WERI-Rb-1 (cell line): Measurements from ENCODE around the gene SPSB1.

Experiments used
- DNase-seq: peaks from one replicate; pipeline ENCODE4 v3.0.0-alpha.2; 2020
- H3K27ac ChIP-seq: fragments of 250-450 bp; sonication (Bioruptor Pico); 2 replicates; pipeline ENCODE4 v1.5.1; 2020; ENCODE audit warnings: mild to moderate bottlenecking, moderate library complexity
- H3K27me3 ChIP-seq: fragments of 250-450 bp; sonication (Bioruptor Pico); 2 replicates; pipeline ENCODE4 v1.5.1; 2021; ENCODE audit warnings: mild to moderate bottlenecking, low read depth, moderate library complexity; ENCODE audit not compliant: insufficient read depth, severe bottlenecking
- H3K36me3 ChIP-seq: fragments of 250-450 bp; sonication (Bioruptor Pico); 2 replicates; pipeline ENCODE4 v1.5.1; 2020; ENCODE audit warnings: mild to moderate bottlenecking, moderate library complexity
- H3K4me3 ChIP-seq: 2 replicates; pipeline ENCODE4 v1.5.1; 2011; ENCODE audit warnings: low read depth, mild to moderate bottlenecking, control low read depth, low read length
- H3K9me3 ChIP-seq: fragments of 250-450 bp; sonication (Bioruptor Pico); 2 replicates; pipeline ENCODE4 v1.5.1; 2021; ENCODE audit warnings: mild to moderate bottlenecking, moderate library complexity; ENCODE audit not compliant: severe bottlenecking
- TF ChIP-seq, protein P1 (sequence below): IDR thresholded peaks from 2 replicates; pipeline ENCODE4 v1.5.1; 2011; ENCODE audit warnings: low read depth, mild to moderate bottlenecking, control low read depth, inconsistent platforms, low read length

Gene SPSB1

GRCh38 chr1:9309991-9310390 lies 17.3 kb downstream of the SPSB1 start:
- Histone ChIP-seq H3K27ac (no peak overlapping the region), H3K4me3 (no peak overlapping the region), H3K36me3 (no peaks in the 10 kb centered on the region), H3K27me3 (no peaks in the 10 kb centered on the region), H3K9me3 (no peaks in the 10 kb centered on the region)
- no peak for DNase-seq
- TF ChIP-seq, protein P1, sequence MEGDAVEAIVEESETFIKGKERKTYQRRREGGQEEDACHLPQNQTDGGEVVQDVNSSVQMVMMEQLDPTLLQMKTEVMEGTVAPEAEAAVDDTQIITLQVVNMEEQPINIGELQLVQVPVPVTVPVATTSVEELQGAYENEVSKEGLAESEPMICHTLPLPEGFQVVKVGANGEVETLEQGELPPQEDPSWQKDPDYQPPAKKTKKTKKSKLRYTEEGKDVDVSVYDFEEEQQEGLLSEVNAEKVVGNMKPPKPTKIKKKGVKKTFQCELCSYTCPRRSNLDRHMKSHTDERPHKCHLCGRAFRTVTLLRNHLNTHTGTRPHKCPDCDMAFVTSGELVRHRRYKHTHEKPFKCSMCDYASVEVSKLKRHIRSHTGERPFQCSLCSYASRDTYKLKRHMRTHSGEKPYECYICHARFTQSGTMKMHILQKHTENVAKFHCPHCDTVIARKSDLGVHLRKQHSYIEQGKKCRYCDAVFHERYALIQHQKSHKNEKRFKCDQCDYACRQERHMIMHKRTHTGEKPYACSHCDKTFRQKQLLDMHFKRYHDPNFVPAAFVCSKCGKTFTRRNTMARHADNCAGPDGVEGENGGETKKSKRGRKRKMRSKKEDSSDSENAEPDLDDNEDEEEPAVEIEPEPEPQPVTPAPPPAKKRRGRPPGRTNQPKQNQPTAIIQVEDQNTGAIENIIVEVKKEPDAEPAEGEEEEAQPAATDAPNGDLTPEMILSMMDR: no peak

- no peak for DNase-seq
- TF ChIP-seq, protein P1: no peak
- Histone ChIP-seq H3K36me3 (peaks cover 4% of the 10 kb centered on the region), H3K27me3 (no peaks in the 10 kb centered on the region), H3K9me3 (no peaks in the 10 kb centered on the region), H3K4me3 (no peak overlapping the region), H3K27ac (no peak overlapping the region)
These were observed 18.3 kb downstream of the SPSB1 start for GRCh38 chr1:9311029-9311428.

DNA sequence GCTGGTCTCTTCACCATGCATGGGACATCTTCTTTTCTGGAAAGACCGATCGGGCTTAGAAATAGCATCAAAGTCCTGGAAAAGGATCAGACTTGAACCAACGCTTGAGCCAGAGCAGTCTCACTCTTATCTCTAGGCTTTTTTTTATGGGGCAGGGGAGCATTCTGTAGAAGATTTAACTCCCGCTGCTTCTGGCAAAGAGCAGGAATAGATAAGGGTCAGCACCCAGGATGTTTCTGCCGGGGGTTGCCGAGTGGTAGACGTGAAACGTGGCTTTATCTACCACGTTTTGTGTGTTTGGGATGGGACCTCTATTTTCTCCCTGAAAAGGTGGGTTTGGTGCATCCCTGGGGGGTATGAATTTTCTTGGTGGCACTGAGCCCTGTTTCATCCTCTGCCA lies 18.8 kb downstream of the SPSB1 start:
- Histone ChIP-seq H3K27ac (no peak overlapping the region), H3K36me3 (peaks cover 4% of the 10 kb centered on the region), H3K27me3 (no peaks in the 10 kb centered on the region), H3K4me3 (no peak overlapping the region), H3K9me3 (no peaks in the 10 kb centered on the region)
- DNase-seq: no peak
- TF ChIP-seq, protein P1: no peak

DNA sequence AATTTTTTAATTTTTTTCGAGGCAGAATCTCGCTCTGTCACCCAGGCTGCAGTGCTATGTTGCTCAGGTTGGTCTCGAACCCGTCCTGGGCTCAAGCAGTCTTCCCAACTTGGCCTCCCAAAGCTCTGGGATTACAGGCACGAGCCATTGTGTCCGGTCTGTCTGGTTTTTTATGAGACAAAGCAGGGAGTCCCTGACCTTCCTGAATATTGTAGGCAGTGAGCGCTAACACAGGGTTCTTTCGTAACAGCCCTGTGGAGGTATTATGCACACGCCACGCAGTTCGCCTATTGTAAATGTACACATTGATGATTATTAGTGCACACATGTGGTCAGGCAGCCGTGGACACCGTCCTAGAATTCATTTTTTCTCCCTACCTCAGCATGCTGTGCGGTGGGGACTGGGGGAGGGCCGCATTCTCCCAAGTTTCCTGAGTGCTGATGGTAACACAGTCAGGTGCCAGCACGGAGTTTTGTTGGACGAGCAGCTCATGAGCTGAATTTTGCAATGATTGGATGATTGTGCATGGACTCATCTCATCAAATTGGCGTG lies 19.6 kb downstream of the SPSB1 start:
- H3K27me3 ChIP-seq: no peaks in the 10 kb centered on the region
- no peak overlapping the region for H3K4me3 ChIP-seq
- no peak overlapping the region for H3K27ac ChIP-seq
- no peak for DNase-seq
- H3K9me3 ChIP-seq: no peaks in the 10 kb centered on the region
- peaks cover 4% of the 10 kb centered on the region for H3K36me3 ChIP-seq
- TF ChIP-seq, protein P1: no peak

DNA sequence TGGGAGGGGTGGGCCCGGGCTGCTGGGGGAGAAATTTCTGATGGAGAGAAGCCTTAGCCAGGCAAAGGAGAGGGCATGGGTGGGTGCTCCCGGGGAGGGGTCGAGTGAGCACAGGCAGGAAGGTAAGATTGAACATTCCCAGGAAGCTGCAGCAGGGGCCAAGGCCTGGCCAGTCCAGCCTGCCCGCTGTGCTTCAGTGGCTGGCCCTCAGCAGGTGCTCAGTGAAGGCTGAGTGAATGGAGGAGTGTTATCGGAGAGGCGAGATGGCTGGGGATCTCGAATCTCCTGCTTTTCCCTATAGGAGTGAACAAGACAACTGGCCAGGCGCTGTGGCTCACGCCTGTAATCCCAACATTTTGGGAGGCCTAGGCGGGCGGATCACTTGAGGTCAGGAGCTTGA lies 20.9 kb downstream of the SPSB1 start:
- H3K27me3 ChIP-seq: no peaks in the 10 kb centered on the region
- TF ChIP-seq, protein P1: no peak
- no peak overlapping the region for H3K27ac ChIP-seq
- no peaks in the 10 kb centered on the region for H3K9me3 ChIP-seq
- no peak overlapping the region for H3K4me3 ChIP-seq
- peaks cover 8% of the 10 kb centered on the region for H3K36me3 ChIP-seq
- no peak for DNase-seq

- H3K4me3 ChIP-seq: no peak overlapping the region
- TF ChIP-seq, protein P1: no peak
- no peaks in the 10 kb centered on the region for H3K27me3 ChIP-seq
- peaks cover 8% of the 10 kb centered on the region for H3K36me3 ChIP-seq
- DNase-seq: no peak
- no peak overlapping the region for H3K27ac ChIP-seq
- no peaks in the 10 kb centered on the region for H3K9me3 ChIP-seq
These were observed 21.4 kb downstream of the SPSB1 start for GRCh38 chr1:9314111-9314510.
